ENCODE results near the gene PVALEF.
"Not testable (repeated sequence)": the region's sequence is repeated elsewhere in the genome, so short reads cannot be mapped to it uniquely, and the experiment has no call there.

PVALEF gene

DNA sequence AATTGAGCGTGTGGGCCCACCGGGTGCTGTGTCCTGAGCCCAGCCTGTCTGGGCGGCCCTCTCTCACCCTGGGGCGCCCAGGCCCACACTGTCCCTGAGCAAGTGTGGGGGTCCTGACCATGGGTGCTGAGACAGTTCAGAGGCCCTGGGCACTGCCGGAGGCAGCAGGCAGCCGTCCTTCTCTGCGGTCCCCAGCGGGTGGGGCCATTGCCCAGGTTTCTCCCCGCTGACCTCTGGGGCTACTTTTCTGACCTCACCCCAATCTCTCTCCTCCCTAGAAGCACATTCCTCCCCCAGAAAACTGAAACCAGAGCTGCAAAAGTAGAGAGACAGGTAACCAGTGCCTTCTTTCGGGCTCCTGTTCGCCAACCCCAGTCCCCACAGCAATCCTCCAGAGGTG is 36.0 kb upstream of the PVALEF start:
- no peak for DNase-seq

DNA sequence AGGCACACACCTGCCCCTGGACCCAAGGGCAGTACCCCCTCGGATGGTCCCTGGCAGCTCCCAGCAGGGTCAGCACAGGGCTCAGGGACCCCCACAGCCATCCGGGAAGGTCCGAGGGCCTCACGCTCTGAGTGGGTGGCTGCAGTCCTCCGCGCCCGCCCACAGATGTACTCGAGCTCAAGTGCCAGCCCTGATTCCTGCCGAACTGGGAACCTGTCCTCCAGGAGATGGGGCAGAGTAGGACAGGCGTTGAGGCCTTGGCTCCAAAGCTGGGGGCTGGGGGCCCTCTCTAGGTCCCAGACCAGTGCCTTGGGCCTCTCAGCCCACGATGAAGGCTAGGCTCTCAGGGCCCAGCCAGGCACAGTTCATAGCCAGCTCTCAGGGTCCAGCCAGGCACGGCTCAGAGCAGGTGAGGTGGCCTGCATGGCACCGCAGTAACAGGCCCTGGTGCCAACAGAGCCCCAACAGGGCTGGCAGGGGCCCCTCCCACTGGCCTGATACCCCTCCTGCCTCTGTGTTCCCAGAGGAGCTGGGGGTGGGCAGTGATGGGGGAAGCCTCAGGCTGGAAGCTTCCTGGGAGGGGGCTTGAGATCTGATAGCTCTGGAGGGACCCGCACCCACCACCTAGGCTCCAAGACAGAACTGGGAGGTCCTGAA is 35.5 kb upstream of the PVALEF start:
- no peak for DNase-seq

- no peak for DNase-seq
Observed at GRCh38 chr17:81130385-81131361, 34.6 kb upstream of the PVALEF start.

DNA sequence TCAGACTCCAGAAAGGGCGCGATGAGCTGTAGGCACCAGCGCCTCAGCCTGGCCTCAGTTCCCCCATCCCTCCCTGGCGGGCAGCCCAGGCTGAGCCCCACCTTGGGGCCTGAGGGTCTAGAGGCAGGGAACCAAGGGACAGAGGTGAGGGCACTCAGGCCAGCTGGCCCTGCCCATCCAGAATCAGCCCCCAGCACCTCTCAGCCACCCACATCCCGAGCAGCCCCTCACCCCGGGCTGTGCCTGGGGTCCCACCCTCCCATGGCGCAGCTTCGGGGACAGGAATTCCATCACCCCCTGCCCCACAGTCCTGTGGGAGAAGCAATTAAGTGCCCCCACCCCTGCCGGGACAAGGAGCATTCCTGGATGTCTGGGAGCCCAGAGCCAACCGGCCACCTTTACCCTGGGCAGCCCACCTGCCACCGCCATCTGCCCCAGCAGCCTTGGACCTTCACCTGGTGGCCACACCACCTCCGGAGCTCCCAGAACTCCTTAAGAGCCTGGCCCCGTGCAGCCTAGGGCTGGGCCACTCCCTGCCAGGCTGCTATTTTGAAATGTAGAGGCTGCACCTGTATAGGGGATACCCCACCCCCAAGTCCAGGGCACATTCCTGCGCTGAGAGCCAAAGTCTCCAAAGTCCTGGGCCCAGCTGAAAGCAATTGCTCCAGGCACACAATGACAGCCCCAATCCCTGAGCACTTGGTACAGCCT is 33.7 kb upstream of the PVALEF start:
- no peak for DNase-seq

- no peak for DNase-seq
Observed at GRCh38 chr17:81132197-81132540, 33.1 kb upstream of the PVALEF start.

GRCh38 chr17:81132770-81133723 is 32.3 kb upstream of the PVALEF start:
- no peak for DNase-seq

DNA sequence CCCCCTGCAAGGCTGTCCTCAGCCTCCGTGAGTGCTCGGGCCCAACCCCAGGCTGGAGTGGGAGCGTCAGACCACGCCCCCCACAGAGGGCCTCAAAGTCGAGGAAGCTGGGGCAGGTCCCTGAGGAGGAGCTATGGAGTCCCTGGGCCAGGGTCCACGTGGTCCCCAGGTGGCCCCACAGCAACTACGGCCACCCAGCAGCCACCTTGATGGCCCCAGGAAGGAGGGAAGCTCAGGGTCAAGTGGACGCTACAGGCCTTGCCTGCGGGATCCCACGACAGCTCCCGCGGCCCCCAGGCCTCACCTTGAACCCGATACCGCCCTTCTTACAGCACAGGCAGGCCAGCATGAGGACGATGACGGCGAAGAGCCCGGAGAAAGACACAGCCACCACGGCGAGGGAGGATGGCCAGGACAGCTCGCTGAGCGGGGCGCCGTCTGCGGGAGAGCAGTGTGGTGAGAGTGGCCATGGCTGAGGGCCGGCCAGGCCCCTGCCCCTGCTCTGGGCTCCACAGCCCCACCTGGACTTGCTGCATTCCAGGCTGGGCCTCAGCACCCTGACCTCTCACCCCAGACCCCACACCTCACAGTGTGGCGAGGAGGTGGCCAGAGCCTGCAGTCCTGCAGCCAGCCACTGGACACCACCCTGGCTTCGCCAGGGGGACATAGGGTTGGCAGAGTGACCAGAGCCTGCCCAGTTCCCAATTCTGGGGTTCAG is 31.1 kb upstream of the PVALEF start:
- DNase-seq: no peak

DNA sequence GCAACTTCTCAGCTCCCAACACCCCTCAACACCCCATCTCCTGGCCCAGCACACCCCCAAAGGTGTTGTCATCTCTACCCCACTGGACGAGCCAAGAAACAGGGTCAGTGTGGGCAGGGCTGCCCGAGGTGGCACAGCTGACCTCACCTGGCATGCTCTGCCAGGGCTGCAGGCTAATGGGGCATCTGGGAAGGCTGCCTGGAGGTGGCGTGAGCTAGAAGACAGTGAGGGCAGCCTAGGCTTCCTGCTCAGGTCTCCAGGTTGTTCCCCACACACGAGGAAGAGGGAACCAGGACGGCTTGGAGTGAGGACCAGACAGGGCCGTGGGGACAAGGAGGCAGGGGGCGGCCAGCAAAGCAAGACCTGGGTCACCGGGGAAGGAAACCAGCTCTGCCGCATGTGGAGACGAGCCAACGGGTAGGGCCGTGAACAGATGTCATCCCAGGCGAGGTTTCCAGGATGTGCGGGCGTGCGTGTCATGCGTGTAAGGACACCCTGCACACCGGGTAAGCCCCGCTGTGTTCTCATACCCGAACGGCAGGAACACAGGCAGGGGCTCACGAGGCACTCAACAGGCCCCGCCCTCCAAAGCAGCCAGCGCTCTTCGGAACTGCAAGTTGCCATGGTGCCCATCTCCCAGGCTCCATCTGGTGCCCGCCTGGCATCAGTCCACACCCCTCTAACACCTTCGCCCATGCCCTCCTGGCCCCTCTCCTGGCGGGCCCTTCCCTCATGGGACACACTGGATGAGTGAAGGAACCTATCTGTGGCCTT is 29.6 kb upstream of the PVALEF start:
- no peak for DNase-seq

GRCh38 chr17:81136366-81136765 is 28.9 kb upstream of the PVALEF start:
- DNase-seq: no peak

DNA sequence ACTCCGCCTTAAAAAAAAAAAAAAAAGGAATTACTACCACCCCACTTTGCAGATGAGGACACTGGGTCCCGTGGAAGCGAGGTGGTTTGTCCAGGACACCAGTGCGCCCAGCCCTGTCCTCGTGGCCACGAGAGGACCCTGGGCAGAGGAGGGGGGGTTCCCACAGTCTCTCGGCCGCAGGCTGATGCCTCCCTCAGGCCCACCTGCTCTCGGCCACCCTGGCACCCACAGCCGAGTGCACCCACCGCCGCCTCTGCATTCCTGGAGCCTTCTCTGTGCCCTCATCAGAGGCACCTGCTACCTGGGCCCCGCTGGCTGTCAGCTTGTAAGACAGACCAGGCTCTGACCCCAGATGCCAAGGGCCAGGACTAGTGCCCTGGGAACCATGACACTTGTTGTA is 28.1 kb upstream of the PVALEF start:
- no peak for DNase-seq

- no peak for DNase-seq
Observed at GRCh38 chr17:81138083-81138482, 27.2 kb upstream of the PVALEF start.

DNA sequence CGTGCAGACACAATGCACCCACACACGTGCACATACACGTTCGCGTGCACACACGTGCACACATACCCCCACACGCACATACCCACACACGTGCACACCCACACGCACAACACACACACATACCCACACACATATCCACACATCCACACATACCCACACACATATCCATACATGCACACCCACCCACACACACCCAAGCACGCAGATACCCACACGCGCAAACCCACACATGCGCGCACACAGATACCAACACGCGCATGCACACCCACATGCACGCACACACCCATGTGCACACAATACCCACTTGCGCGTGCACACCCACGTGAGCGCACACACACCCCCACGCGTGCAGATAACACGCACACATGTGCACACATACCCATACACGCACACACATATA is 26.8 kb upstream of the PVALEF start:
- no peak for DNase-seq

GRCh38 chr17:81139428-81139827 is 25.9 kb upstream of the PVALEF start:
- no peak for DNase-seq

DNA sequence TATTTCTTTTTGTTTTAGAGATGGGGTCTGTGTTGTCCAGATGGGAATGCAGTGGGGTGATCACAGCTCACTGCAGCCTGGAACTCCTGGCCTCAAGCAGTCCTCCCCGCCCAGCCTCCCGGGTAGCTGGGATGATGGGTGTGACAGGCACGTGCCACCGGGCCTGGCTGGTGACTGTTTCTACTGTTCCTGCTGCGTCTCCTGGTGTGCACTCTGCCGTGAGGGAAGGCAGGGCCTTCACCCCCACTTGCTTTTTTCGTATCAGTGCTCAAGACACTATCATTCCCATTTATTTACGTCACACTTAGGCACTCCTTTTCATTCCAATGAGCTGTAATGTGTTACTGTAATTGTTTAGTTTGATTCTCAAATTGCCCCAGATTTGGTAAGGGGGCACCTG is 25.3 kb upstream of the PVALEF start:
- no peak for DNase-seq

GRCh38 chr17:81140695-81141094 is 24.6 kb upstream of the PVALEF start:
- no peak for DNase-seq

DNA sequence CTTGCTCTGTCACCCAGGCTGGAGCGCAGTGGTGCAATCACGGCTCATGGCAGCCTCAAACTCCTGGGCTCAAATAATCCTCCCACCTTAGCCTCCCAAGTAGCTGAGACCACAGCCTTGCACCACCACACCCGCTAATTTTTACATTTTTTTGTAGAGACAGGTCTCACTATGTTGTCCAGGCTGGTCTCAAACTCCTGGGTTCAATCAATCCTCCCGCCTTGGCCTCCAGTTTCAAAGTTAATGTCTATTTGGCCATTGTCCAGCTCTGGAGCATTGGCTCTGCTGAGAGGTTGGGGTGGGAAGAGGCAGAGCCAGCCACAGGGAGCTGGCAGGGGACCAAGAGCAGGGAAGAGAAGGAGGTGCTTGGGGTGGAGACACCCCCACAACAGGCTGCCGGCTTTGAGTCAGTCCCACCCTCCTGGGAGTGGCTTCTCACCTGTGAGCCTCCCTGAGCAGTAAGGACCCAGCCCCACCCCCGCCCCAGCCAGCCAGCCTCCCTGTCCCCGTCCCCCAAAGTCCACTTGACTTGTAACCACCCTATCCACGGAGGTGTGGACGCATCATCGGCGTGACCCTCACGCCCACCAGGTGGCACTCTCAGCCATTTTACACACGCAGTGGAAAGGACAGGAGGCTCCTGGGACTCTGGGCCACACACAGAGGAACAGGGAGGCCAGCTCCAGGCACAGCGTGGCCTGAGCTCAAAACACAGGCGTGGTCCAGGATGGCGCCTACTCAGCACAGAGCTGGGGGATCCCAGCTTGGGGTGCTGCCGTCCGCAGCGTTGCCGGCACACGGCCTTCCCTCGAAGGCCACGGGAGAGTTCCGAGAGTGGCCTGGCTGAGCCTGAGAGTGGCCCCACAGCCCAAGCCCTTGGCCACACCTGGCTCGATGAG is 22.8 kb upstream of the PVALEF start:
- peak; percentile 64 to 72 for DNase-seq

DNA sequence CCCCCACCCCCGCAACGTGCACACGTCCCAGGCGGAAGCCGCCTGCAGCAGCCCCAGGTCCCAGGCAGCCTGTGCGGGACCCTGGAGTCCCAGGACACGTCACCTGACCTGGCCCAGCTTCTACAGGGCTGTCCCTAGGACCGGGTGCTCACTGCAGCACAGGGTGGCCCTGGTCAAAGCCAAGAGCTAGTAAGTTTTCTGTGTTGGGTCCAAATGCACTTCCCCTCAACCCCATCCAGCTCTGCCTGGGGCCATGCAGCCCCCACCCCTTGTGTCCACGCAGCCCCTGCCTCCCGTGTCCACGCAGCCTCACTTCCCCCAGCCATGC is 22.1 kb upstream of the PVALEF start:
- DNase-seq: no peak

DNA sequence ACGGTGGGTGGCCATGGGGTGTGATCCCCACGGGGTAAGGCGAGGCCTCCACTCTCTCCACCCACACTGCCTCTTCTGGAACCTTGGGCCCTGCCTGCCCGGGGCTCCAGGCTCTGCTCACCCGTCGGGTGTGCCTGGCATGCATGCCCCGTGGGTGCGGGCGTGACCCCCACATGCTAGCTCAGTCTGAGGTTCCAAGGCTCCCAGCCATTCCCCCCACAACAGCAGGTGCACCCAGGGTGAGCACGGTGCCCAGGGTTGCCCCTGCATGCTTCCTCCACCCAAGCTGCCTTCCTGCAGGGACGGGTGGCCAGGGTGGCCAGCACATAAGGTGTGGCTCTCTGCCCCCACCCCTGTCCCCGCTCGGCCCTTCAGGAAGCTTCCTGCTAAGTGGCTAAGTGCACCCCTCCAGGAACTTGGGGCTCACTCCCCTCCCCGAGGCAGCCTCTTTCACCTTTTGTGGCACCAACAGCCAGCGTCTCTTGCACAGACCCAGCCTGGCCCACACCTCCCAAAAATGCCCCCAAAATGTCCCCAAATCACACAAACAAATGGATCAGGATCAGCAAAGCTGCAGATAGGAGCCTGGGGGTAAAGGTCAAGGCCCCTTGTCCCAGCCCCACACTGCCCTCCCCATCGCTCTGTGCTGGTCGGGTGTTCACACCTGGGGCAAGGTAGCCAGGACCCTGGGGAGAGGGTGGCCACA is 21.4 kb upstream of the PVALEF start:
- DNase-seq: no peak

GRCh38 chr17:81144423-81144781 is 20.9 kb upstream of the PVALEF start:
- DNase-seq: no peak

GRCh38 chr17:81146208-81146607 is 19.1 kb upstream of the PVALEF start:
- not testable (repeated sequence) for DNase-seq
